ENCODE results near the gene EPN1. TPM values are rescaled to one million over a fixed set of nuclear protein-coding genes. Genes with fewer than 3 reads are reported as not detected.
A peak's percentile ranks its signal among the peaks of the same experiment; 100 is the strongest.

EPN1 gene
- total RNA-seq, 2 experiments from 2014 or later = 39.0 to 40.5 TPM

DNA sequence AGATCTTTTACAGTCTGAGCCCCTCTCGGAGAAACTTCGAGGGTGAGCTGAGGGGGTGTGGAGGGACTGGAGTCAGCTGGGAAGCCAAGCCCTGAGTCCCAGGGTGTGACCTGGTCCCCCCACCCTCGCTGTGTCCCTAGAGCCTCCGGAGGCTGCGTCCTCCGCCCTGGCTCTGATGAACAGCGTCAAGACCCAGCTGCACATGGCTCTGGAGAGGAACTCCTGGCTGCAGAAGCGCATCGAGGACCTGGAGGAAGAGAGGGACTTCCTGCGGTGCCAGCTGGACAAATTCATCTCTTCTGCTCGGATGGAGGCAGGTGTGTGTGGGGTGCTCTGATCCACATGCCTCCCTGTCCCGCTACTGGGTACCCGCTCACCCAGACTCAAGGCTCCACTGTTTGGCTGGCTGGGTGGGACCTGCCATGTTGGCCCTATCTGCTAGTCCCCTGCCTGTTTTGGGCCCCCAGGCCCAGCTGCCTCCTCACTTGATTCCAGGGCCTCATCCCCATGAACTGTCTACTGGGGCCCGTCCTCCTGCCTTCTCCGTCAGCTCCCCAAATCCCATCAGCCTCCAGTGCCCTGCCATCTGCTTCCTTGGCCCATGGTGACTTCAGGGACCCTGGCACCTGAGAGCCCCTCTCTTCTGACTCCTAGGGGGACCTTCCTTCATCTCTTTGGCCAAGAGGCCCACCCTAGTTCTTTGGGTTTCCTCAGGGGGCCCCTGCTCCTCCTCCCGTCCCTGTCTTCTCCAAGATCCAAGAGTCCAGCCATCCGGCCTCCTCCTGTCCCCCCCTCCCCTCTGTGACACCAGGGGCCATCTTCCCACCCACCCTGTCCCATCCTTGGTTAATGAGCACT is 25.5 kb upstream of the EPN1 start:
- ATAC-seq (ENCODE audit: poor library complexity) = no peak
- no peak overlapping the region for H3K27ac ChIP-seq (ENCODE audit: low read depth in 1 of 2, low read length in 2 of 2)

GRCh38 chr19:55650126-55650557 is 24.9 kb upstream of the EPN1 start:
- H3K36me3 Mint-ChIP-seq (ENCODE audit: low read depth) = peaks cover 16% of the 10 kb centered on the region
- Histone ChIP-seq H3K27ac (ENCODE audit: low read depth in 1 of 2, low read length in 2 of 2) (no peak overlapping the region), H3K9me3 (ENCODE audit: control insufficient read depth in 1 of 2, insufficient read depth in 1 of 2, low read length in 2 of 2) (no peaks in the 10 kb centered on the region), H3K4me1 (ENCODE audit: insufficient read depth, low read length) (peaks cover 34% of the 10 kb centered on the region), H3K27me3 (ENCODE audit: control insufficient read depth in 1 of 2, insufficient read depth in 2 of 2, low read length in 2 of 2) (no peaks in the 10 kb centered on the region), H3K4me3 (ENCODE audit: low read length) (no peak overlapping the region), H3K36me3 (ENCODE audit: insufficient read depth, low read length) (peaks cover 5% of the 10 kb centered on the region)
- peak overlapping the region; percentile 84 for H3K4me3 Mint-ChIP-seq
- DNase-seq = peak in 1 of 14 experiments; percentile 23
- ChIA-PET CTCF (interaction anchor here (0.6 kb wide), 1 partner anchor 18 kb away, joined by 3 read pairs; no protein-coding TSS in a partner anchor), POLR2A (no interaction called here)
- no peak for ATAC-seq (ENCODE audit: poor library complexity)
- intact Hi-C loops (cut with DNase I, micrococcal nuclease) = loop anchor here in 1 of 2 experiments (10.0 kb wide), 1 partner anchor 1455 kb away; the partner anchor contains the start of gene TSEN34
- no peaks in the 10 kb centered on the region for H3K27me3 Mint-ChIP-seq
- H3K9me3 Mint-ChIP-seq = no peaks in the 10 kb centered on the region
- no peak for TF ChIP-seq CTCF (IDR thresholded peaks at IDR 0.05)
- no peak overlapping the region for H3K27ac Mint-ChIP-seq
- H3K4me1 Mint-ChIP-seq (ENCODE audit: low read depth) = peaks cover 27% of the 10 kb centered on the region

More for the DNA sequence above, 25.5 kb upstream of the EPN1 start:
- H3K4me3 ChIP-seq (ENCODE audit: low read length) = no peak overlapping the region
- ChIA-PET POLR2A (interaction anchor here (0.9 kb wide), 1 partner anchor 10 kb away, joined by 3 read pairs; no protein-coding TSS in a partner anchor), CTCF (interaction anchor here (0.6 kb wide), 1 partner anchor 17 kb away, joined by 3 read pairs; no protein-coding TSS in a partner anchor)
- Mint-ChIP-seq H3K4me3 (peak overlapping the region; percentile 85), H3K36me3 (ENCODE audit: low read depth) (peaks cover 15% of the 10 kb centered on the region), H3K27ac (peak overlapping the region; percentile 17), H3K9me3 (no peaks in the 10 kb centered on the region), H3K4me1 (ENCODE audit: low read depth) (peaks cover 27% of the 10 kb centered on the region), H3K27me3 (no peaks in the 10 kb centered on the region)
- H3K4me1 ChIP-seq (ENCODE audit: insufficient read depth, low read length) = peaks cover 41% of the 10 kb centered on the region
- peak in 1 of 14 experiments; percentile 40 for DNase-seq
- no peak for TF ChIP-seq CTCF (IDR thresholded peaks at IDR 0.05)
- no peaks in the 10 kb centered on the region for H3K27me3 ChIP-seq (ENCODE audit: control insufficient read depth in 1 of 2, insufficient read depth in 2 of 2, low read length in 2 of 2)
- no peaks in the 10 kb centered on the region for H3K9me3 ChIP-seq (ENCODE audit: control insufficient read depth in 1 of 2, insufficient read depth in 1 of 2, low read length in 2 of 2)
- peaks cover 12% of the 10 kb centered on the region for H3K36me3 ChIP-seq (ENCODE audit: insufficient read depth, low read length)
- intact Hi-C loops (cut with DNase I, micrococcal nuclease) = loop anchor here in 1 of 2 experiments (5.0 to 10.0 kb wide), 2 partner anchors 33 to 1455 kb away; partner anchors contain the start of gene TSEN34

- Mint-ChIP-seq H3K4me3 (peak overlapping the region; percentile 84), H3K27me3 (no peaks in the 10 kb centered on the region), H3K27ac (peak overlapping the region; percentile 36), H3K36me3 (ENCODE audit: low read depth) (peaks cover 21% of the 10 kb centered on the region), H3K9me3 (no peaks in the 10 kb centered on the region), H3K4me1 (ENCODE audit: low read depth) (peaks cover 26% of the 10 kb centered on the region)
- POLR2A ChIA-PET = no interaction called here
- Histone ChIP-seq H3K27ac (ENCODE audit: low read depth in 1 of 2, low read length in 2 of 2) (no peak overlapping the region), H3K36me3 (ENCODE audit: insufficient read depth, low read length) (peaks cover under 1% of the 10 kb centered on the region), H3K9me3 (ENCODE audit: control insufficient read depth in 1 of 2, insufficient read depth in 1 of 2, low read length in 2 of 2) (no peaks in the 10 kb centered on the region), H3K4me3 (ENCODE audit: low read length) (no peak overlapping the region), H3K4me1 (ENCODE audit: insufficient read depth, low read length) (peaks cover 32% of the 10 kb centered on the region), H3K27me3 (ENCODE audit: control insufficient read depth in 1 of 2, insufficient read depth in 2 of 2, low read length in 2 of 2) (no peaks in the 10 kb centered on the region)
- ATAC-seq (ENCODE audit: poor library complexity) = no peak
- CTCF ChIA-PET = no interaction called here
- no peak for TF ChIP-seq CTCF (IDR thresholded peaks at IDR 0.05)
- intact Hi-C loops (cut with DNase I, micrococcal nuclease) = loop anchor here in 1 of 2 experiments (10.0 kb wide), 1 partner anchor 1456 kb away; the partner anchor contains the start of gene TSEN34
- peak in 1 of 14 experiments; percentile 46 for DNase-seq
Observed at GRCh38 chr19:55650602-55651230, 24.3 kb upstream of the EPN1 start.

All from CD4-positive, alpha-beta T cell (primary cell).